ENCODE results near the gene AKNA. TPM values are rescaled to one million over a fixed set of nuclear protein-coding genes. Genes with fewer than 3 reads are reported as not detected.

The AKNA gene, protein sequence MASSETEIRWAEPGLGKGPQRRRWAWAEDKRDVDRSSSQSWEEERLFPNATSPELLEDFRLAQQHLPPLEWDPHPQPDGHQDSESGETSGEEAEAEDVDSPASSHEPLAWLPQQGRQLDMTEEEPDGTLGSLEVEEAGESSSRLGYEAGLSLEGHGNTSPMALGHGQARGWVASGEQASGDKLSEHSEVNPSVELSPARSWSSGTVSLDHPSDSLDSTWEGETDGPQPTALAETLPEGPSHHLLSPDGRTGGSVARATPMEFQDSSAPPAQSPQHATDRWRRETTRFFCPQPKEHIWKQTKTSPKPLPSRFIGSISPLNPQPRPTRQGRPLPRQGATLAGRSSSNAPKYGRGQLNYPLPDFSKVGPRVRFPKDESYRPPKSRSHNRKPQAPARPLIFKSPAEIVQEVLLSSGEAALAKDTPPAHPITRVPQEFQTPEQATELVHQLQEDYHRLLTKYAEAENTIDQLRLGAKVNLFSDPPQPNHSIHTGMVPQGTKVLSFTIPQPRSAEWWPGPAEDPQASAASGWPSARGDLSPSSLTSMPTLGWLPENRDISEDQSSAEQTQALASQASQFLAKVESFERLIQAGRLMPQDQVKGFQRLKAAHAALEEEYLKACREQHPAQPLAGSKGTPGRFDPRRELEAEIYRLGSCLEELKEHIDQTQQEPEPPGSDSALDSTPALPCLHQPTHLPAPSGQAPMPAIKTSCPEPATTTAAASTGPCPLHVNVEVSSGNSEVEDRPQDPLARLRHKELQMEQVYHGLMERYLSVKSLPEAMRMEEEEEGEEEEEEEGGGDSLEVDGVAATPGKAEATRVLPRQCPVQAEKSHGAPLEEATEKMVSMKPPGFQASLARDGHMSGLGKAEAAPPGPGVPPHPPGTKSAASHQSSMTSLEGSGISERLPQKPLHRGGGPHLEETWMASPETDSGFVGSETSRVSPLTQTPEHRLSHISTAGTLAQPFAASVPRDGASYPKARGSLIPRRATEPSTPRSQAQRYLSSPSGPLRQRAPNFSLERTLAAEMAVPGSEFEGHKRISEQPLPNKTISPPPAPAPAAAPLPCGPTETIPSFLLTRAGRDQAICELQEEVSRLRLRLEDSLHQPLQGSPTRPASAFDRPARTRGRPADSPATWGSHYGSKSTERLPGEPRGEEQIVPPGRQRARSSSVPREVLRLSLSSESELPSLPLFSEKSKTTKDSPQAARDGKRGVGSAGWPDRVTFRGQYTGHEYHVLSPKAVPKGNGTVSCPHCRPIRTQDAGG (N-terminal part only)
- 149 and 150 TPM in 2 replicates for total RNA-seq

- peak within 1 kb of the TSS; percentile 93 for H3K27ac Mint-ChIP-seq
- peaks cover 63% of the 10 kb centered on the region for H3K4me1 Mint-ChIP-seq
- H3K27me3 Mint-ChIP-seq, result no peaks in the 10 kb centered on the region
- no peaks in the 10 kb centered on the region for H3K9me3 Mint-ChIP-seq
- peak within 1 kb of the TSS; percentile 96 for H3K4me3 Mint-ChIP-seq
- DNase-seq, result peak; percentile 96
- intact Hi-C loops (cut with micrococcal nuclease), result loop anchor here (5.0 to 10.0 kb wide), 7 partner anchors 233 to 873 kb away; partner anchors contain the start of gene COL27A1
- peaks cover 59% of the 10 kb centered on the region for H3K36me3 Mint-ChIP-seq (ENCODE audit: low read depth)
Observed at GRCh38 chr9:114387680-114388356, at the start of gene AKNA. AKNA (minus strand) TSS chr9:114387982; CDS start chr9:114381333, 6,649 bp downstream.

DNA sequence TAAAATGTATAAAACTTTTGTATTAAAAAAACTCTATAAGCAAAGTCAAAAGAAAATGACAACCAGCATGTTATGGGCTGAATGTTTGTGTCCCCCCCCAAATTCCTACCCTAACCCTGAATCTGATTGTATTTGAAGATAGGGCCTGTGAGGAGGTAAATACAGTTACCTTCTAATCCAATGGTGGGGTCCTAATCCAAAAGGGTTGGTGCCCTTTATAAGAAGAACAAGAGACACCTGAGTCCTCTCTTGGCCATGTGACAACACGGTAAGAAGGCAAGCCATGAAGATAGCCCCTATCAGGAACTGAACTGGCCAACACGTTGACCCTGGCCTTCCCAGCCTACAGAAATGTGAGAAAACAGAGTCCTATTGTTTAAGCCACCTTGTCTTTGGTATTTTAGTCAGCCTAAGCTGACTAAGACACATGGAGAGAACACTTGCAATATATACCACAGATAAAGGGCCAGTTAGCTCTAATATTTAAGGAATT, 49.7 kb upstream of the AKNA start:
- DNase-seq, result no peak
- intact Hi-C loops (cut with micrococcal nuclease), result loop anchor here (10.0 kb wide), 1 partner anchor 217 kb away; the partner anchor contains the start of gene TEX53
- Mint-ChIP-seq H3K4me3 (no peak overlapping the region), H3K9me3 (no peaks in the 10 kb centered on the region), H3K4me1 (peaks cover 4% of the 10 kb centered on the region), H3K27ac (no peak overlapping the region), H3K36me3 (ENCODE audit: low read depth) (no peaks in the 10 kb centered on the region), H3K27me3 (peaks cover 4% of the 10 kb centered on the region)

- no peaks in the 10 kb centered on the region for H3K36me3 Mint-ChIP-seq (ENCODE audit: low read depth)
- H3K4me1 Mint-ChIP-seq, result peaks cover 4% of the 10 kb centered on the region
- intact Hi-C loops (cut with micrococcal nuclease), result loop anchor here (1.0 to 10.0 kb wide), 2 partner anchors 72 to 220 kb away; partner anchors contain the start of gene TEX53
- peaks cover 8% of the 10 kb centered on the region for H3K27me3 Mint-ChIP-seq
- no peaks in the 10 kb centered on the region for H3K9me3 Mint-ChIP-seq
- no peak overlapping the region for H3K4me3 Mint-ChIP-seq
- DNase-seq, result peak; percentile 71
- H3K27ac Mint-ChIP-seq, result no peak overlapping the region
Observed at GRCh38 chr9:114434878-114435311, 47.1 kb upstream of the AKNA start.

DNA sequence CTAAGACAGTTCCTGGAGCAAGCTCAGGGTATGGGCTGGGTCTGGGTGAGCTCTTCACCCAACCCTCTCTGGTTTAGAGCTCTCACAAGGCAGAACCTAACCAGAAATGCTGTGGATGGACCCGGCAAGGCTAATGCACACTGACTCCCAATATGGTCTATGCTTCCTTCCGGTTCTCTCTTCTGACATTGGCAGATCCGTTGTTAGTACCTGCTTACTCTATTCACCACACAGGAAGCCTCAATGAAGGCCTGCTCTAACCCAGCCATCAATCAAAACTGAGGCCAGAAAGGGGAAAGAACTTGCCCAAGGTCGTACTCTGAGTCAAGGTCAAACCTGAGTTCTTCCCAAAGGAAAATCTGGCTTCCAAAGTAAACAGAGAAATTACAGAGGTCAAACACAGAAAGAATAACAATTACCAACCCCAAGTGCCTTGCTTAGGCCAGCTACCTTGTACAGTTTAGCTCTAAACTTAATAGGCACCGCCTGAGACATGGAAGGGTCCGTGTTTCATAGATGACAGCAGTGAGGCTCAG, 46.0 kb upstream of the AKNA start:
- H3K4me1 Mint-ChIP-seq, result peaks cover 4% of the 10 kb centered on the region
- H3K9me3 Mint-ChIP-seq, result no peaks in the 10 kb centered on the region
- DNase-seq, result peak; percentile 70
- no peak overlapping the region for H3K4me3 Mint-ChIP-seq
- H3K27me3 Mint-ChIP-seq, result peaks cover 9% of the 10 kb centered on the region
- intact Hi-C loops (cut with micrococcal nuclease), result loop anchor here (1.0 to 10.0 kb wide), 2 partner anchors 74 to 221 kb away; partner anchors contain the start of gene TEX53
- H3K36me3 Mint-ChIP-seq (ENCODE audit: low read depth), result no peaks in the 10 kb centered on the region
- H3K27ac Mint-ChIP-seq, result no peak overlapping the region

DNA sequence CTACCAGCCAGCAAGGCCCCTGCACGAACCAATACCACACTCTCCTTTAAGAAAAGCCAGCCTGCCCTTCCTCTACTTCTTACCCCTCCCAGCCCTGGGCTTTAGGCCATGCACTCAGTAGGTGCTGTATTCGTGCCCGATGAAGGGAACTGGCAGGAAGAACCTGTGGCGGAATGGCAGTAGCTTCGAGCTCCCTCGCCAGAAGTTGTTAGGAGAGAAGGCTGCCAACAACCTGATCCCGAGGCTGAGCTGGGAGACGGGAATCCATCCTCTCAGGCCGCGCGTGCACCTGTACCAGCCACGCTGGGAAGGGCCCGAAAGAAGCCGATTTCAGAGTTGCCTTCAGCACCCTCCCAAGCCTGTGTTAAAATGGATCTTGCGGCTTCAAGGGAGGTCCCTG, 45.3 kb upstream of the AKNA start:
- Mint-ChIP-seq H3K27ac (no peak overlapping the region), H3K27me3 (peaks cover 12% of the 10 kb centered on the region), H3K4me1 (peaks cover 4% of the 10 kb centered on the region), H3K9me3 (no peaks in the 10 kb centered on the region), H3K36me3 (ENCODE audit: low read depth) (no peaks in the 10 kb centered on the region), H3K4me3 (no peak overlapping the region)
- intact Hi-C loops (cut with micrococcal nuclease), result loop anchor here (10.0 kb wide), 1 partner anchor 222 kb away; the partner anchor contains the start of gene TEX53
- DNase-seq, result no peak

DNA sequence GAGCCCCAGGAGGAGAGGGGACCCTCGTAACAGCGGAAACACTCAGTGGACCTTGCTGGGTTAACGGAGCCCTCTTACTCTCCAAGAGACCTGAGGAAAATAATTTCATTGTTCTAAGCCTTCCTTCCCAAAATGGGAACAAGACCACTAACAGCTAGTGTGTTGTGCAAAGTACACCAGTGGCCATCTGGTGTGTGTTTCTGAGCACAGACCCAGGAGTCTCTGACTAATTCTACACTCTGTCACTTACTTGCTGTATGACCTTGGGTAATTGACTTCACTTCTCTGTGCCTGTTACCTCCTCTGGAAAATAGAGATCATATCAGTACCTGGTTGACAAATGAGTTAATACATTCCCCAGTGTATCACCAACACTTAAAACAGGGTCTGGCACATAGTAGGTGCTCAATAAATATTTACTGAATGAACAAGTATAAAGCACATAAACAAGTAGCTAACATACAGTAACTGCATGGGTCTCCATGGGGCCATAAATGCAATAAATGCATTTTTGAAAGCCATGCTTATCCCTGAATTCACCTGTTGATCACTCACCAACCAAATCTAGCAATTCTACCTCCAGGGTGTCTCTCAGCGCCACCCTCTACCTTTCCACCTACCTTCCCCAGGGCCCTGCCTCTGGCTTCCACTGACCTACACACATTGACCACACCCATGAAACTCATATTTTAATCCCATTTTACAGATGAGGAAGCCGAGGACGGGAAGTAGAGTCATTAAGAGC, 44.7 kb upstream of the AKNA start:
- H3K27me3 Mint-ChIP-seq, result peaks cover 12% of the 10 kb centered on the region
- no peak overlapping the region for H3K27ac Mint-ChIP-seq
- no peak for DNase-seq
- peaks cover 4% of the 10 kb centered on the region for H3K4me1 Mint-ChIP-seq
- intact Hi-C loops (cut with micrococcal nuclease), result loop anchor here (10.0 kb wide), 1 partner anchor 222 kb away; the partner anchor contains the start of gene TEX53
- no peaks in the 10 kb centered on the region for H3K36me3 Mint-ChIP-seq (ENCODE audit: low read depth)
- no peaks in the 10 kb centered on the region for H3K9me3 Mint-ChIP-seq
- H3K4me3 Mint-ChIP-seq, result no peak overlapping the region

- no peak for DNase-seq
- intact Hi-C loops (cut with micrococcal nuclease), result loop anchor here (10.0 kb wide), 1 partner anchor 223 kb away; the partner anchor contains the start of gene TEX53
- no peak overlapping the region for H3K27ac Mint-ChIP-seq
- H3K9me3 Mint-ChIP-seq, result no peaks in the 10 kb centered on the region
- H3K4me3 Mint-ChIP-seq, result no peak overlapping the region
- peaks cover 12% of the 10 kb centered on the region for H3K27me3 Mint-ChIP-seq
- peaks cover 4% of the 10 kb centered on the region for H3K4me1 Mint-ChIP-seq
- no peaks in the 10 kb centered on the region for H3K36me3 Mint-ChIP-seq (ENCODE audit: low read depth)
Observed at GRCh38 chr9:114431770-114432169, 44.0 kb upstream of the AKNA start.

DNA sequence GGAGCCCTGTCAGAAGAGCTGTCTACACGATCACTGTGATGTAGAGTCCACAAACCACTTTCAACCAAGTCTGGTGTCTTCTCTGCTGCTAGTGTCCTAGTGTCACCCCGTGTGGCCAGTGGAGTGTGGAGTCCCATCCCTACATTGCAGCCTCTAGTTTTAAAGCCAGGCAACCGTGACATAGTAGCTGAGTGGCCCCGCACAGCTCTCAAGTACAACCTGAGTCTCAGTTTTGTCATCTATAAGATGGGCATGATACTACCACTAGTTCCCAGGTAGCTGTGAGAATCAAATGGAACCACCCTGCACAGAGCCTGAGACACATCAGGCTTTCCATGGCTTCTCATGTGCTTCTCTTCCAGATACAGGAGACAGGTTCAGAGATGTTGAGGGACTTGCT, 43.2 kb upstream of the AKNA start:
- Mint-ChIP-seq H3K9me3 (no peaks in the 10 kb centered on the region), H3K36me3 (ENCODE audit: low read depth) (no peaks in the 10 kb centered on the region), H3K27me3 (peaks cover 12% of the 10 kb centered on the region), H3K4me1 (peaks cover 4% of the 10 kb centered on the region), H3K4me3 (no peak overlapping the region), H3K27ac (no peak overlapping the region)
- intact Hi-C loops (cut with micrococcal nuclease), result loop anchor here (10.0 kb wide), 1 partner anchor 224 kb away; the partner anchor contains the start of gene TEX53
- DNase-seq, result no peak

DNA sequence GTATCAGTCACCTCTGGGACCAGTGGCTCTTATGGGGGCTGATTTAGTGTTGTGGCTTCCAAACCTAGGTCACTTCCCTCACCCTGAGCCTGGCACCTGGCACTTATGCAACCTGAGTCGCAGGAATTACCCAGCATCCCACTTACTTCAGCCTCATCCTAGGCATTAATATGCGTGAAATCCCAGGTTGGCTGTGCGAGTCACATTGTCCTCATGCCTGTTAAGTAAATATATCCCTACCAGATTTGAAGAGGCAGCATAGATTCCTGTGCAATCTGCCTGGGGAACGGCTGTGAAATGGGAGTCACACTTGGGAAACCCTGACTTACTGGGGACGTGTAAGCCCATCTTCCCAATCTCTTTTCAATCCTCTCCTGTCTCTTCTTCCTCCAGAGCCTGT, 42.7 kb upstream of the AKNA start:
- Mint-ChIP-seq H3K4me3 (no peak overlapping the region), H3K9me3 (no peaks in the 10 kb centered on the region), H3K27ac (no peak overlapping the region), H3K4me1 (peaks cover 4% of the 10 kb centered on the region), H3K27me3 (peaks cover 12% of the 10 kb centered on the region), H3K36me3 (ENCODE audit: low read depth) (no peaks in the 10 kb centered on the region)
- no peak for DNase-seq
- intact Hi-C loops (cut with micrococcal nuclease), result loop anchor here (10.0 kb wide), 1 partner anchor 224 kb away; the partner anchor contains the start of gene TEX53

- no peaks in the 10 kb centered on the region for H3K36me3 Mint-ChIP-seq (ENCODE audit: low read depth)
- no peak overlapping the region for H3K27ac Mint-ChIP-seq
- H3K9me3 Mint-ChIP-seq, result no peaks in the 10 kb centered on the region
- no peak overlapping the region for H3K4me3 Mint-ChIP-seq
- H3K27me3 Mint-ChIP-seq, result peaks cover 12% of the 10 kb centered on the region
- no peak for DNase-seq
- intact Hi-C loops (cut with micrococcal nuclease), result no loop called here
- peaks cover 4% of the 10 kb centered on the region for H3K4me1 Mint-ChIP-seq
Observed at GRCh38 chr9:114429488-114429887, 41.7 kb upstream of the AKNA start.

DNA sequence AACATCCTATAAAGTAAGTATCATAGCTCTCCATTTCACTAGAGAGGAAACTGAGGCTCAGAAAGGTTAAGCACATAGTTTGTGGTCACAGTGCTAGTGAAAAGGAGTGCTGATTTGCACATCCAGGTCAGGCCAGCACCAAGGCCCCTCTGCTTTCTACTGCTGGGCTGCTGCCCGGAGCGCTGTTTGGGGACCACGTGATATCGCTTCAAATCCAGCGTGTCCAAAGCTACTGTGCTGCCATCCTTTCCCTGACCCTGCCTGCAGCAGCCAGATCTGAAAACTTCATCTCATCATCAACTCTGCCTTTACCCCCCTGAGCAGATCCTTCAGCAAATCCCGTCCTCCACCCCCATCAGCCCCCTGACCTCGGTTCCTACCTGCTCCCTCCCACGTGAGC, 40.7 kb upstream of the AKNA start:
- H3K9me3 Mint-ChIP-seq, result no peaks in the 10 kb centered on the region
- no peaks in the 10 kb centered on the region for H3K4me1 Mint-ChIP-seq
- no peaks in the 10 kb centered on the region for H3K36me3 Mint-ChIP-seq (ENCODE audit: low read depth)
- peaks cover 12% of the 10 kb centered on the region for H3K27me3 Mint-ChIP-seq
- no peak for DNase-seq
- H3K4me3 Mint-ChIP-seq, result no peak overlapping the region
- no peak overlapping the region for H3K27ac Mint-ChIP-seq
- intact Hi-C loops (cut with micrococcal nuclease), result no loop called here

GRCh38 chr9:114427644-114428043, 39.9 kb upstream of the AKNA start:
- intact Hi-C loops (cut with micrococcal nuclease), result no loop called here
- no peak for DNase-seq
- Mint-ChIP-seq H3K9me3 (no peaks in the 10 kb centered on the region), H3K27me3 (peaks cover 12% of the 10 kb centered on the region), H3K4me1 (no peaks in the 10 kb centered on the region), H3K36me3 (ENCODE audit: low read depth) (no peaks in the 10 kb centered on the region), H3K27ac (no peak overlapping the region), H3K4me3 (no peak overlapping the region)
